Chondrocyte (in vitro differentiated cells): Measurements from ENCODE around the gene MS4A4E. TPM values are rescaled to one million over a fixed set of nuclear protein-coding genes. Genes with fewer than 3 reads are reported as not detected.
"Not testable (repeated sequence)": the region's sequence is repeated elsewhere in the genome, so short reads cannot be mapped to it uniquely, and the experiment has no call there.

Experiments used
- DNase-seq: peaks from one replicate; pipeline ENCODE4 v3.0.0; 2021; ENCODE audit warnings: mixed read lengths, low spot score
- H3K27ac Mint-ChIP-seq: one replicate; pipeline ENCODE4 v1.8.0; 2021; ENCODE audit warnings: mild to moderate bottlenecking, moderate library complexity, mixed read lengths; ENCODE audit not compliant: unreplicated experiment
- H3K27me3 Mint-ChIP-seq: 2 replicates; pipeline ENCODE4 v1.8.0; 2021; ENCODE audit warnings: low read depth, mixed read lengths
- H3K36me3 Mint-ChIP-seq: 2 replicates; pipeline ENCODE4 v1.8.0; 2021; ENCODE audit warnings: low read depth, mixed read lengths
- H3K4me1 Mint-ChIP-seq: 2 replicates; pipeline ENCODE4 v1.8.0; 2021; ENCODE audit warnings: low read depth, mild to moderate bottlenecking, mixed read lengths
- H3K4me3 Mint-ChIP-seq: one replicate; pipeline ENCODE4 v1.8.0; 2021; ENCODE audit warnings: mild to moderate bottlenecking, moderate library complexity, mixed read lengths; ENCODE audit not compliant: unreplicated experiment
- H3K9me3 Mint-ChIP-seq: 2 replicates; pipeline ENCODE4 v1.8.0; 2021; ENCODE audit warnings: low read depth, mixed read lengths
- CTCF ChIP-seq: fragments of 200-600 bp; sonication (generic); IDR thresholded peaks from 2 replicates; pipeline ENCODE4 v1.5.0; 2021; ENCODE audit warnings: antibody characterized with exemption, mild to moderate bottlenecking, moderate library complexity
- total RNA-seq: library from RNA; stranded (reverse); gene quantifications from 3 replicates; pipeline ENCODE4 v1.2.1, GENCODE V29; 2021

MS4A4E gene
- total RNA-seq, 1 donor from 2014 or later = 0.20 TPM

GRCh38 chr11:60208146-60208895 is 34.6 kb downstream of the MS4A4E start:
- peaks cover 7% of the 10 kb centered on the region for H3K27me3 Mint-ChIP-seq
- no peaks in the 10 kb centered on the region for H3K4me1 Mint-ChIP-seq
- no peaks in the 10 kb centered on the region for H3K36me3 Mint-ChIP-seq
- no peak for TF ChIP-seq CTCF
- no peaks in the 10 kb centered on the region for H3K9me3 Mint-ChIP-seq
- H3K27ac Mint-ChIP-seq = no peak overlapping the region
- no peak for DNase-seq
- H3K4me3 Mint-ChIP-seq = no peak overlapping the region

GRCh38 chr11:60206616-60207015 is 36.3 kb downstream of the MS4A4E start:
- Mint-ChIP-seq H3K4me3 (no peak overlapping the region), H3K9me3 (no peaks in the 10 kb centered on the region), H3K4me1 (no peaks in the 10 kb centered on the region), H3K27me3 (peaks cover 7% of the 10 kb centered on the region), H3K27ac (no peak overlapping the region), H3K36me3 (no peaks in the 10 kb centered on the region)
- no peak for TF ChIP-seq CTCF
- DNase-seq = no peak

GRCh38 chr11:60204922-60205321 is 38.0 kb downstream of the MS4A4E start:
- no peak overlapping the region for H3K4me3 Mint-ChIP-seq
- H3K4me1 Mint-ChIP-seq = no peaks in the 10 kb centered on the region
- H3K36me3 Mint-ChIP-seq = no peaks in the 10 kb centered on the region
- DNase-seq = no peak
- no peak overlapping the region for H3K27ac Mint-ChIP-seq
- H3K9me3 Mint-ChIP-seq = no peaks in the 10 kb centered on the region
- TF ChIP-seq CTCF = no peak
- H3K27me3 Mint-ChIP-seq = peaks cover 4% of the 10 kb centered on the region

- not testable (repeated sequence) for H3K4me3 Mint-ChIP-seq, H3K27ac Mint-ChIP-seq, H3K36me3 Mint-ChIP-seq, H3K9me3 Mint-ChIP-seq, H3K4me1 Mint-ChIP-seq, DNase-seq
- peaks cover 10% of the 10 kb centered on the region for H3K27me3 Mint-ChIP-seq
These were observed 41.6 kb downstream of the MS4A4E start for GRCh38 chr11:60201334-60201733.

- no peak for TF ChIP-seq CTCF
- no peaks in the 10 kb centered on the region for H3K4me1 Mint-ChIP-seq
- DNase-seq = no peak
- H3K36me3 Mint-ChIP-seq = no peaks in the 10 kb centered on the region
- peaks cover 20% of the 10 kb centered on the region for H3K27me3 Mint-ChIP-seq
- no peak overlapping the region for H3K27ac Mint-ChIP-seq
- peaks cover 3% of the 10 kb centered on the region for H3K9me3 Mint-ChIP-seq
- no peak overlapping the region for H3K4me3 Mint-ChIP-seq
These were observed 45.5 kb downstream of the MS4A4E start for GRCh38 chr11:60197442-60197841.

GRCh38 chr11:60195923-60196368 is 47.0 kb downstream of the MS4A4E start:
- Mint-ChIP-seq H3K9me3 (peaks cover 3% of the 10 kb centered on the region), H3K36me3 (no peaks in the 10 kb centered on the region), H3K27me3 (peaks cover 20% of the 10 kb centered on the region), H3K4me3 (no peak overlapping the region), H3K4me1 (no peaks in the 10 kb centered on the region), H3K27ac (no peak overlapping the region)
- DNase-seq = no peak
- TF ChIP-seq CTCF = no peak
